Measurements from ENCODE around the gene PPP2R5D.

- TF ChIP-seq CTCF (optimal IDR thresholded peaks at IDR 0.05 in 1 of 3, IDR thresholded peaks at IDR 0.05 in 1 of 3, conservative IDR thresholded peaks at IDR 0.05 in 1 of 3; ENCODE audit: extremely low read depth in 1 of 3, insufficient read depth in 2 of 3, low read length in 3 of 3) (no peak), EZH2 (IDR thresholded peaks at IDR 0.05; ENCODE audit: low read length) (no peak)
Observed at GRCh38 chr6:42962502-42963178, 21.7 kb upstream of the PPP2R5D start.

All from keratinocyte (primary cell).